Measurements from ENCODE around the gene BCL6B.
"Not testable (repeated sequence)": the region's sequence is repeated elsewhere in the genome, so short reads cannot be mapped to it uniquely, and the experiment has no call there.

BCL6B gene, protein sequence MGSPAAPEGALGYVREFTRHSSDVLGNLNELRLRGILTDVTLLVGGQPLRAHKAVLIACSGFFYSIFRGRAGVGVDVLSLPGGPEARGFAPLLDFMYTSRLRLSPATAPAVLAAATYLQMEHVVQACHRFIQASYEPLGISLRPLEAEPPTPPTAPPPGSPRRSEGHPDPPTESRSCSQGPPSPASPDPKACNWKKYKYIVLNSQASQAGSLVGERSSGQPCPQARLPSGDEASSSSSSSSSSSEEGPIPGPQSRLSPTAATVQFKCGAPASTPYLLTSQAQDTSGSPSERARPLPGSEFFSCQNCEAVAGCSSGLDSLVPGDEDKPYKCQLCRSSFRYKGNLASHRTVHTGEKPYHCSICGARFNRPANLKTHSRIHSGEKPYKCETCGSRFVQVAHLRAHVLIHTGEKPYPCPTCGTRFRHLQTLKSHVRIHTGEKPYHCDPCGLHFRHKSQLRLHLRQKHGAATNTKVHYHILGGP

DNA sequence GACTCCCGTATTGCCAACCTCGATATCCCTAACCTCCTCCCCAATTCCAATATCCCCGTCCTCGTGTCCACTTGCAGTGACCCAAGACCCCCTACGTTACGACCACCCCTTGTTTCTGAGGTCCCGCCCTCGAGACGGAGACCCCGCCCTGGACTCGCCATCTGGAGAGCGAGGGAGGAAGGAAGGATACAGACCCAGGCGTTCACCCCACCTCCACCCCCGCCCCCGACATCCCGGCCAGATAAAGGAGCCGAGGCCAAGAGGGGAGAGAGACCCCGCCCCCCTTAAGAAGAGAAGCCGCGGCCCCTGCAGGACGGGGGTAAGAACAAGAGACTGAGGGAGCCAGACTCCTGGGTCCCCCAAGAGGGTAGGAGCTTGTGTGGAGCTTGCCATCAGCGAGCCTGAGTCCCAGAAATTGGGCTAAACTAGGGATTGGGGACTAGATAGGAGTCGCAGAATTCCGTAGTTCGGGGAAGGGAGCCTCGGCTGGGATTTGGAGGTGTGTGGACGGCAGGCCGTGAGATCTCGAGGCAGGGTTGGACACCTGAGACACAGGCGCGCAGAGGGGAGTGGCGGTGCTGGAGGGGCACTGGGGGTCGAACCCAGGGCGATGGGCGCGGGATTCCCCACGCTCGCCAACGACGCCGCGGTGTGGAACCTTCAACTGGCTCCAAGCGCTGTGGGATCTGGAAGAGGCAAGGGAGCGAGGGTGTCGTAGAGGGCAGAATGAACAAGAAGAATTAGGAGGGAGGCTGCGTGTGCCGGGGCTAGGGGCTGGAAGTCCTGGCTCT is at the start of gene BCL6B:
BCL6B (plus strand) TSS at position 270 of the 791 bp plus-strand sequence. CDS start 622 bp downstream, outside the sequence.
- no peak for DNase-seq (ENCODE audit: low spot score)

DNA sequence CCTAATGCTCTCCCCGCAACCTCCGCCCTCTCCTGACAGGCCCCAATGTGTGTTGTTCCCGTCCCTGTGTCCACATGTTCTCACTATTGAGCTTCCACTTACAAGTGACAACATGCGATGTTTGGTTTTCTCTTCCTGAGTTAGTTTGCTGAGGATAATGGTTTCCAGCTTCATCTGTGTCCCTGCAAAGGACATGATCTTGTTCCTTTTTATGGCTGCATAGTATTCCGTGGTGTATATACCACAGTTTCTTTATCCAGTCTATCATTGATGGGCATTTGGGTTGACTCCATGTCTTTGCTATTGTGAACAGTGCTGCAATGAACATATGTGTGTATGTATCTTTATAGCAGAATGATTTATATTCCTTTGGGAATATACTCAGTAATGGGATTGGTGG is 43.4 kb upstream of the BCL6B start:
- DNase-seq (ENCODE audit: low spot score) = not testable (repeated sequence)

DNA sequence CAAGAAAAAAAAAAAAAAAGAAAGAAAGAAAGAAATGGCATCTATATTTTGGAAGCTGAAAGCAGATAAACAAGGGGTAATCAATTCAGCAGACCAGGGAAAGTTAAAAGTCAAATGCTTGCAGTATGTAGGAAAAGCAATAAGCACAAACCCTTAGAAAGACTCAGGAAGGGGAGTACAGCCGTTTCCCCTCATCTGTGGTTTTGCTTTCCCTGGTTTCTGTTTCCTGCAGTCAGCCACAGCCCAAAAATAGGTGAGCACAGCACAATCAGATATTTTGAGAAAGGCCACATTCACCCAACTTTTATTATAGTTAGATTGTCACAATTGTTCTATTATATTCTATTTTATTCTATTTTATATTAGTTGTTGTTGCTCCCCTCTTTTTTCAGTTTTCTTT is 41.4 kb upstream of the BCL6B start:
- no peak for DNase-seq (ENCODE audit: low spot score)

DNA sequence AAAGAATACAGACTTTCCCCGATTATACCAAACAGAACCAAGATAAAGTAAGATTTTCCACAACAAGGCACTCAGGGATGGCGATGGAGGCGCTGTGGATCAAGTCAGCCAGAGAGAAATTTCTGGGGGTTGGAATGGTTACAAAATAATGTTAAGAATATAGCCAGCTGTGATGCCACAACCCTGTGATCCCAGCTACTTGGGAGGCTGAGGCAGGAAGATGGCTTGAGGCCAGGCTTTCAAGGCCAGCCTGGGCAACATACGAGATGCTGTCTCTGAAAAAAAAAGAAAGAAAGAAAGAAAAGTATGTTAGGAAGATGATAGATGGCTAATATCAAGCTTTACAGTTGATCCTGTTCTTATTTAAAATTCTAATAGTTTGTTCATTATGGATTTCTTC is 37.6 kb upstream of the BCL6B start:
- DNase-seq (ENCODE audit: low spot score) = no peak

DNA sequence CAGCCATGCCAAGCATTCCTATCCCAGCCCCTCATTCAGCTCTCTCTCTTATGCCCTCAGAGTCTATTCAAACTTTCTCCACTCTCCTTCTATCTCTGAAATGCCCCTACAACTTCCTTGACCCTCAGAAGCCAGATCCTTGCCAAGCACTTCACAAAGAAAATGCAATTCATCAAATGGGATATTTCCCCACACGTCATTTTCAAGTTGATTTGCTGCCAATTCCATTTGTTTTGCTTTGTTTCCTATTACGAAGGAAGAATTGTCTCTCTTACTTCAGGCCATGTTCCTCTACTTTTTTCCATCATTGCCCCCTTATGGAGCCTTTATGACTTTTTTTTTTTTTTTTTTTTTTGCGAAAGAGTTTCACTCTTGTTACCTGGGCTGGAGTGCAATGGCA is 36.2 kb upstream of the BCL6B start:
- no peak for DNase-seq (ENCODE audit: low spot score)

DNA sequence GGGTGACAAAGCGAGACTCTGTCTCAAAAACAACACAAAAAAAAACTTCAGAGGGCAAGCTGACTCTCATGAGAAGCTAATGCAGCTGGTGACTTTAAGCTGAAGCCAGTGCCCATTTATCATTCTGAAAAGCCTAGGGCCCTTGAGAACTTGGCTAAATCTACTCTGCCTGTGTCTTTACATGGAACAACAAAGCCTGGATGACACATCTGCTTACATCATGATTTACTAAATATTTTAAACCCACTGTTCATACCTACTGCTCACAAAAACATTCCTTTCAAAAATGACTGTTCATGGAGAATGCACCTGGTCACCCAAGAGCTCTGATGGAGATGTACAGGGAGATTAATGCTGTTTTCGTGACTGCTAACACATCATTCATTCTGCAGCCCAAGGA is 33.1 kb upstream of the BCL6B start:
- DNase-seq (ENCODE audit: low spot score) = no peak

DNA sequence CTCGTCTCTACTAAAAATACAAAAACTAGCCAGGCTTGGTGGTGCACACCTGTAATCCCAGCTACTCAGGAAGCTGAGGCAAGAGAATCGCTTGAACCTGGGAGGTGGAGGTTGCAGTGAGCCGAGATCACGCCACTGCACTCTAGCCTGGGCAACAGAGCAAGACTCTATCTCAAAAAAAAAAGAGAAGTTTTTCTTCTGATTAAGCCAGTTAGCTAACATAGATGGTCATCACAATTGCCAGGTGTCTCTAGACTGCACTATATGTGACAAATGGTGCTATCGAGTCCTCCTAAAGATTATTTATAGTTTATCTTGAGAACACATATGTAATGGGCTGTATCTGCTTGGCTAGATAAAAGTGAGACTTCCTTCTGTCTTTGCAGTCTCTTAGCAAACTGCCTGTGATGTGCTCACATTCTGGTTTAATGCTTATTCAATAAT is 29.2 kb upstream of the BCL6B start:
- DNase-seq (ENCODE audit: low spot score) = not testable (repeated sequence)

DNA sequence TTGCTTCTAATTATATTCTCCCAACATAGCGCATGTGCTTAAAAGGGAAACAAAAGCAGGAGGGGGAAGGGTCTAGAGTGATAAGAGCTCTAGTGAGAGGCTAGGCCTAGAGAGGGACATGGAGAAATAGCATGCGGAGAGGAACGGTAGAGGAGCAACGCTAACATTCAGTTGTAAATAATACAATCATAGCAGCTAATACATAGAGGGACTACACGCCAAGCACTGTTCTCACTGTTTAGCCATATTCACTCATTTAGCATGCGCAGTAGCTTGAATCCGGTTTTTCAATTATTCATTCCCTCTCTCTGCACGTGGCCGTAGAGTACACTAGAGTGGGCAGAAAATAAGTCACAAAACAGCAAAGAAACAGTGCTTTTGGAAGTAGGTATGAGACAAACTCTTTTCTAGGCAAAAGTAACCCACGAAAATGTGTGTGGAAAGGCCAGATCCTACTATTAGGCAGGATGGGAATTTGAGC is 28.7 kb upstream of the BCL6B start:
- no peak for DNase-seq (ENCODE audit: low spot score)

DNA sequence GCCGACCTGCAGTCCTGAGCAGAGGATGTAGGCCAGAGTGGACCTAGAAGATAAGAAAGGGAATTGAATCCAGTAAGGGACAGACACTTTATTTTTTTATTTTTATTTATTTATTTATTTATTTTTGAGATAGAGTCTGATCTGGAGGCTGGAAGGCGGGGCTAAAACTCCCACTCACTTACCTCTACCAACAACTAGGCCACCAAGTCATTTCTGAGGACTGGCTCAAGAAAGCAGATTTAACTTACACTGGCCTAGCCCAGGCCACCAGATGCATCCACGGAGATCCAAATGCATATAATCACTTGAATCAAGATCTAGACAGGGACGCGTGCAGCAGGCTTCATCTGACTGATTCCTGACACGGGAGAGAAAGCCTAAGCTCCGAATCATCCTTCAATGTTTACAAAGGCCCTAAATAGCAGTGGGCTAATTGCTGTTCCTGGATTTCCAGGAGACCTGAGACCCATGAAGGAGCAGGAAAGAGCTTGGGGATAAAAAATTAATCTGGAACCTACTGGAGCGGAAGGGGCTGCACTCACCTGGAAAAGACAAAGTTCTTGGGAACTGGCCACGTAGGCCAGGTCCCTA is 28.1 kb upstream of the BCL6B start:
- DNase-seq (ENCODE audit: low spot score) = no peak

DNA sequence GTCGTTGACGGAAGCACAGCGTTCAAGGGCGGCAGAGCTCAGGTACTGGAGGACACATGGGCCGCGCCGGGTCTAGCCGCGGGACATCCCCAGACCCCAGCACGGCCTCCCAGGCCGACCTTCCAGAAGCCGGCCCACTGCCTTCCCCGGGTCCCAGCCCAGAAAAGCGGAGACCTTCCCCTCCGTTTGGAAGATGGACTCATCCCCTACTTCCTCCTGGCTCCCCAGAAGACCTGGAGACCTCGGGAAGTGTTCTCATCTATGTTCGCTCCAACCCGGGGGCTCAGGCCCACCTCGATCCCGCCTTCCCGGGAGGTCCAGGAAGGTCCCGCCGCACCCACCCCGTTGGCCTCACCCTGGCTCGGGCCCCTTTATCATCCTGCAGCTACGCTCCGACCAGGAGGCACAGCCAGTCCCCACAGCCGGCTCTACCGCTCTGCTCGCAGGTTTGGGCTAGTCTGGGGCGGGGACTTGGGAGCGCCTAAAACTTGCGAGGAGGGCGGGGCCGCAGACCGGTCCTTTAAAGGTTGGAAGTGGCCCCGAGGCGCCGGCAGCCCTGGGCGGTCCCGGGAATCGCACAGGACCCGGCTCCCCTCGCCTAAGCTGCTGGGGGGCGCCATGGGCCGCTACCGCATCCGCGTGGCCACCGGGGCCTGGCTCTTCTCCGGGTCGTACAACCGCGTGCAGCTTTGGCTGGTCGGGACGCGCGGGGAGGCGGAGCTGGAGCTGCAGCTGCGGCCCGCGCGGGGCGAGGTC is 27.2 kb upstream of the BCL6B start, which contains the start of gene ALOX12:
ALOX12 (plus strand) TSS at position 550 of the 756 bp plus-strand sequence; CDS start at position 619, 69 bp downstream.
- no peak for DNase-seq (ENCODE audit: low spot score)

DNA sequence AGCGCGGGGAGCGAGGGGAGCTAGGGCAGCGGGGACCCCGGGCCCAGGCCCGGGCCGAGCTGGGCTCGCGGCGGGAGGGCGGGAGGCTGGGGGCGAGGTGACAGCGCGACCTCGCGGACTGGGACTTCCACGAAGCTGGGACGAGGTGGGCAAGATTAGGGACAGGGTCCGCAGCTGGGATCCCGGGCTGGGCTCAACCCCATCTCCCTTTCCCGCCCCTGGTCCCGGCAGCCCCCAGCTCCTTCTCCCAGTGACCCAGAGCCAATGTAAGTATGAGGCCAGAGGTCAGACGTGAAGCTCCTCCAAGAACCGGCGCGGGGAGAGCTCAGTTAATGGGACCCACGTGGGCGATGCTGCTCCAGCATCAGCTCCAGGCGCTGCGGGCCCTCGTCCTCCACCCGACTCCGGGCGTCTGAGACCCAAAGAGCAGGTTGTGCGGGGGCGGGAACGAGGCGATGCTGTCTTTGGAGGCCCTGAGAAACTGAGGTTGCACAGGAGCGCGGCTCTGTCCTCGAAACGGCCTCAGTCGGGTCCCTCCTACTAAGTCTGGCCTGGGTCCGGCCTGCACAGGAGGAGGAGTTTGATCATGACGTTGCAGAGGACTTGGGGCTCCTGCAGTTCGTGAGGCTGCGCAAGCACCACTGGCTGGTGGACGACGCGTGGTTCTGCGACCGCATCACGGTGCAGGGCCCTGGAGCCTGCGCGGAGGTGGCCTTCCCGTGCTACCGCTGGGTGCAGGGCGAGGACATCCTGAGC is 26.4 kb upstream of the BCL6B start:
- DNase-seq (ENCODE audit: low spot score) = no peak

DNA sequence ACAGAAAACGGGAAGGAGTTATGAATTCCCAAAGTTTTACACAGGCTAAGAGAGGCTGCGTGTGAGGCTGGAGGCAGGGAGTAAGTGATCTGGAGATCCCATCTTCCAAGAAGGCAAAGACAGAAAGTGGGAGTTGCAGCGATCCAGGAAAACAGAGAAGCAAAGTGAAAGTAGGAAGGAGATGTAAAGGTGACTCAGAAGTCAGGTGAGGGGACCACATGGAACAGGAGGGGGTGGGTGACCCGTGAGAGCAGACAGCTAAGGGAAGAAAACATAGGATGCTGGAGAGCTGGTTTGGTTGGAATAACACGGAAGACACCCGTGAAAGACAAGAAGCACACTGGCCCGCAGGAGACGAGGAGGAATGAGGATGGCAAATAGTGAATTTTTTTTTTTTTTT is 25.7 kb upstream of the BCL6B start:
- no peak for DNase-seq (ENCODE audit: low spot score)

DNA sequence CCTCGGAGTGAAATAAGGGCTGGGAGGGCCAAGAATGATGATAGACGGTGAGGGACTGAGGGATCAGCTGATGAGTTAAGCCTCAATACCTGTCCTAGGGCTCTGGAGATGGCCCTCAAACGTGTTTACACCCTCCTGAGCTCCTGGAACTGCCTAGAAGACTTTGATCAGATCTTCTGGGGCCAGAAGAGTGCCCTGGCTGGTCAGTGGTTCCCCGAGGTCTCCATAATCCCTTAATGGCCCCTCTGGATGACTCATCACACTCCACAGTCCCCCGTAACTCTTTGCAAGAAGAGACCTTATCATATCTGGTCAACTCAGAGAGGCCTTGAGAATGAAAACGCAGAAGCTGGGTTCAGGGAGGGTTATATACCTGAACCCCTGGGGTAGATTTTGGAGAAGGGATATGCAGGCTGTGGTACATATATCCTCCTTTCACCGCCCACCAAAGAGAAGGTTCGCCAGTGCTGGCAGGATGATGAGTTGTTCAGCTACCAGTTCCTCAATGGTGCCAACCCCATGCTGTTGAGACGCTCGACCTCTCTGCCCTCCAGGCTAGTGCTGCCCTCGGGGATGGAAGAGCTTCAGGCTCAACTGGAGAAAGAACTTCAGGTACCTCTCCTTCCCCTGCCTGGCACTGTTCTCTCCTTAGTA is 23.9 kb upstream of the BCL6B start:
- DNase-seq (ENCODE audit: low spot score) = no peak

DNA sequence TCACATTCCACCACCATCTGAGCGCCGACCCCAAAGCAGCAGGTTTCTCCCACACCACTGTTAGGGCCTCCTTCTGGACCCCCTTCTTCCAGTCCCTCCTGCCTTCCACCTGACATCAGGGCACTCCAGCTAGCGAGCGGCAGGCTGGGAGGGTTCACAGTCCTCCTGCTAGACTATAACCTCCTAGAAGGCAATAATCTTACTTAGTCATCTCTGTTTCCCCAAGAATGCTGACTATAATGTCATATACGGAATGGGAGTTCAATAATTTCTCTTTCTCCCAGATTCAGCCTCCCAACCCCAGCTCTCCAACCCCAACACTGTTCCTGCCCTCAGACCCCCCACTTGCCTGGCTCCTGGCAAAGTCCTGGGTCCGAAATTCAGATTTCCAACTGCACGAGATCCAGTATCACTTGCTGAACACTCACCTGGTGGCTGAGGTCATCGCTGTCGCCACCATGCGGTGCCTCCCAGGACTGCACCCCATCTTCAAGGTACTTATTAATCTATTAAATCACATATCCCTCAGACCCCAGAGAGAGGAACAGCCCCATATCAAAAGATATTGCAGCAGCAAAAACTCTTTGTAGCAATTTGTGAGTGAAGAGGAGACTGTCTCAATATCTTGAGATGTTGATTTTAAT is 21.4 kb upstream of the BCL6B start:
- no peak for DNase-seq (ENCODE audit: low spot score)

DNA sequence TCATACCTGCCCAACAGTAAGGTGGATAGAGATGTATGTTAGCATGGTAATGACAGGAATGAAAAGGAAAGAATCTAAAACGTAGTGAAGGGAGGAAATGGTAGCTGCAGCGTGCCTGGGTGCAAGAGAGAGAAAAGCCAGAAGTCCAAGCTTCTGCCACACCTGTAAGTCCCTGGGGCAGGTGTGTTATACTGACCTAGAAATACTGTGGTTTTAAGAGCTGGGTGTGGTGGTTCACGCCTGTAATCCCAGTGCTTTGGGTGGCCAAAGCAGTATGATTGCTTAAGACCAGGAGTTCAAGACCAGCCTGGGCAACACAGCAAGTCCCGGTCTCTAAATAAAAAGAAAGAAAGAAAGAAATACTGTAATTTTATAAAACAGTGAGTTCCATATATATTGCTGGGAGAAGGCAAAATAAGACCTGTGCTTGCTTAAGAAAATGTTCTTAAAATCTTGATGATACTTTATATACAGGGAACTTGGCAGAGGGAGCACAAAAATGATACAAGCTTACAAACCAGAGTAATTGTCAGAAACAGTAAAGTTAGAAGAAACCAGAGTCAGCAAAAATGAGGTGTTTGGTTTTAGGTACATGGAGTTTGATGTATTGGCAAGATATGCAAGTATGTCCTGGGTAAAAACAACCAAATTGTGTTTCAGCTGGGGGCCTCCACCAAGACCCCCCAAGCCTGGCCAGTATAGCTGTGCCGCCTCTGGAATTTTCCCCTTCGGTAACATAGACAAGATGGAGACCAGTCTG is 20.4 kb upstream of the BCL6B start:
- DNase-seq (ENCODE audit: low spot score) = no peak

DNA sequence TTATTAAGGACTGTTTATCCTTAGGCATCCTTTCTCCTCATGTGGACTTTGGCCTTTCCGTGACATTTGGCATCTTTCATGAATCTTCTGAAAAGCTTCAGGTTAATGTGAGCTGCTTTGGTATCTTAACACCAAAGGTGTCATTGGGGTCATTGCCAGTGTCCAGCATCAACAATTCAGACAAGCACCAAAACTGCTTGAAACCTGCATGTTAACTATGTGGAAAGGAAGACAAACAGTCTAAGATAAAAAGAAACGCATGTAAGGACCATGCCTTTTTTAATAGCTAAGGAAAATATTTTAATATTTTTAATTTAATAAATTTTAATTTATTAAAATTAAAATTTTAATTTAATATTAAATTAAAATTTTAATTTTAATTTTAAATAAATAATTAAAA is 19.1 kb upstream of the BCL6B start:
- DNase-seq (ENCODE audit: low spot score) = no peak

DNA sequence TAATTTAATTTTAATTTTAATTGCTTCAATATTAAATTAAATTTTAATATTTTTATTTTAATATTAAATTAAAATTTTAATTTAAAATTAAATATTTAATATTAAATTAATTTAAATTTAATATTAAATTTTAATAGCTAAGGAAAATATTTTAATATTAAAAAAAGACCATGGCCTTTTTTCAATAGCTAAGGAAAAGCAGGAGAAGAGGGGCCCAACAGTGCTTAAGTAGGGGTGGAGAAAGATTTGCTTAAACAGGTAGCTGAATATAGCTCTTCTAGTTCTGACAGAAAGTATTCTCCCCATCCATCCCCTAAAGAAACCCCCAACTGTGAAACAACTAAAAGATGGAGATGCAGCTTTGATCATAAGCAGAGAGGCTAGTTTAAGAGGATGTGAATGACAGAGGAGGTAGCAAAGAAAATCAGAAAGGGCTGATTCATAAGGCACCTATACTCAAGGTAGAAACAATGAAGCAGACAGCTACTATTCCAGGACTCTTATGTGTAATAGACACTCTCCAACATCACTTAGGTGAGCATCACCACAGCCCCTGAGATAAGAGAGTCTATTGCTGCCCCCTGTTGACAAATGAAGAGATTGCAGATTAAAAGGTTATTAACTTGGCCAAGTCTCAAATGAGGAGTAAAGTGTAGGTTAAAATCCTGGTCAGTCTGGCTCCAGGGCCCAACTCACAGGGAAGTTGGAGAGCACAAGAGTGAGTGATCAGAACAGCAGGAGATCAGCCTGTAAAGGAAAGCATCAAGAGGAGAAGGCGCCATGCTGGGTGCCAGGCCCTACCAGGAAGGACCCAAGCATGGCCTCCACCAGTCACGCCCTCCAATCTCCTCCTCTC is 18.2 kb upstream of the BCL6B start:
- peak; percentile 49 for DNase-seq (ENCODE audit: low spot score)

DNA sequence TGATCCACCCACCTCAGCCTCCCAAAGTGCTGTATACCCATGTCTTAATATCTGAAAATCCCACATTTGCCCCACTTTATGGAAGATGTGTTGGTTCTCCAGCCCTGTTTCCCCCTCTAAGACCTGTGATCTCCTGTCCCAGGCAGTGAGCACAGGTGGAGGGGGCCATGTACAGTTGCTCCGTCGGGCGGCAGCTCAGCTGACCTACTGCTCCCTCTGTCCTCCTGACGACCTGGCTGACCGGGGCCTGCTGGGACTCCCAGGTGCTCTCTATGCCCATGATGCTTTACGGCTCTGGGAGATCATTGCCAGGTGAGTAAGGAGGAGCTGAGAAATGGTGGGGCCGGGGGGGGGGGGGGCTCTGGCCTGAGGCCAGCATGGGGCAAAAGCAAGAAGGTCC is 17.1 kb upstream of the BCL6B start:
- DNase-seq (ENCODE audit: low spot score) = no peak
